NCI-H1092 treated with DMSO at 0.1 percent for 48 hours (cell line): Measurements from ENCODE around the gene MDFI.

ENCODE experiments used
- DNase-seq: peaks from one replicate; lab custom pipeline; 2025; lab: John Stamatoyannopoulos, UW

MDFI gene

GRCh38 chr6:41651246-41651961, 13.1 kb downstream of the MDFI start:
- DNase-seq, result no peak

GRCh38 chr6:41651962-41652657, 13.8 kb downstream of the MDFI start:
- no peak for DNase-seq

- DNase-seq, result no peak
Measured at GRCh38 chr6:41652866-41653652, 14.8 kb downstream of the MDFI start.

- DNase-seq, result no peak
Measured at GRCh38 chr6:41653691-41654090, 15.4 kb downstream of the MDFI start.

GRCh38 chr6:41654151-41654697, 16.0 kb downstream of the MDFI start:
- DNase-seq, result no peak

GRCh38 chr6:41654698-41655151, 16.5 kb downstream of the MDFI start:
- DNase-seq, result no peak

- DNase-seq, result no peak
Measured at GRCh38 chr6:41655176-41655575, 16.9 kb downstream of the MDFI start.

- DNase-seq, result no peak
Measured at GRCh38 chr6:41655646-41656001, 17.4 kb downstream of the MDFI start.

GRCh38 chr6:41656002-41656691, 17.9 kb downstream of the MDFI start:
- DNase-seq, result no peak

GRCh38 chr6:41657131-41658094, 19.1 kb downstream of the MDFI start:
- DNase-seq, result no peak

- DNase-seq, result no peak
Measured at GRCh38 chr6:41658636-41659035, 20.4 kb downstream of the MDFI start.

- DNase-seq, result no peak
Measured at GRCh38 chr6:41659935-41660334, 21.7 kb downstream of the MDFI start.

GRCh38 chr6:41663568-41663967, 25.3 kb downstream of the MDFI start:
- DNase-seq, result no peak

- no peak for DNase-seq
Measured at GRCh38 chr6:41664271-41664670, 26.0 kb downstream of the MDFI start.

GRCh38 chr6:41667195-41667594, 28.9 kb downstream of the MDFI start:
- DNase-seq, result no peak

GRCh38 chr6:41668968-41669367, 30.7 kb downstream of the MDFI start:
- no peak for DNase-seq

- peak; percentile 3 for DNase-seq
Measured at GRCh38 chr6:41670703-41671360, 32.6 kb downstream of the MDFI start.

GRCh38 chr6:41671376-41671775, 33.1 kb downstream of the MDFI start:
- no peak for DNase-seq

GRCh38 chr6:41672016-41672415, 33.7 kb downstream of the MDFI start:
- DNase-seq, result no peak
